ENCODE measurements around the gene MNAT1. TPM values are rescaled to one million over a fixed set of nuclear protein-coding genes. Genes with fewer than 3 reads are reported as not detected.

MNAT1 gene
- total and polyA plus RNA-seq, 2 experiments from 2014 or later, result 34.4 to 60.9 TPM

- Histone ChIP-seq H4K20me1 (ENCODE audit: insufficient read depth, poor library complexity, severe bottlenecking) (no peaks in the 10 kb centered on the region), H3K27me3 (no peaks in the 10 kb centered on the region), H3K79me2 (no peaks in the 10 kb centered on the region), H3K9me2 (replicated peaks; ENCODE audit: insufficient read depth) (no peaks in the 10 kb centered on the region), H3K4me3 (no peak overlapping the region), H3K36me3 (replicated peaks; ENCODE audit: insufficient read depth, low read depth) (no peaks in the 10 kb centered on the region), H3K4me1 (ENCODE audit: insufficient read depth) (peaks cover 5% of the 10 kb centered on the region), H2AFZ (no peak overlapping the region), H3K9me3 (ENCODE audit: low read depth) (no peaks in the 10 kb centered on the region), H3K4me2 (no peak overlapping the region), H3K27ac (no peak overlapping the region)
- no peak for DNase-seq (ENCODE audit: low spot score)
- TF ChIP-seq CTCF (IDR thresholded peaks at IDR 0.05; ENCODE audit: poor library complexity) (no peak), EZH2phosphoT487 (IDR thresholded peaks at IDR 0.05; ENCODE audit: low read depth, severe bottlenecking, unreplicated experiment) (no peak), EZH2 (IDR thresholded peaks at IDR 0.05; ENCODE audit: borderline replicate concordance) (no peak)
Measured at GRCh38 chr14:60867503-60868172, 133.1 kb downstream of the MNAT1 start.

DNA sequence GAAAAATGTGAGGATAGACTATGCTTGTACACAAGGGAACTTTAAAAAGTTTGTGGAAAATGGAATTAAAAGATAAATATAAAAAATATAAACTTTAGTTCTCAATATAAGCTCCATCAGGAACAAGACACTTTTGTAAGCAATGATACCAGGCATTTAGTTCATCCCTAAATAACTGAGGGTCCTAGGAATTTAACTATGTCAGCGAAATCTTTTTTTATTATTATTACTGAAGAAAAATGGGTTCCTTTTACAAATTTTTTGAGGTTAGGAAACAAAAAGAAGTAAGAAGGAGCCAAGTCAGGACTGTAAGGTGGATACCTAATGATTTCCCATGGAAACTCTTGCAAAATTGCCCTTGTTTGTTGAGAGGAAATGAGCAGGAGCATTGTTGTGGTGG lies 143.6 kb downstream of the MNAT1 start:
- Histone ChIP-seq H3K27ac (no peak overlapping the region), H3K36me3 (replicated peaks; ENCODE audit: insufficient read depth, low read depth) (no peaks in the 10 kb centered on the region), H2AFZ (no peak overlapping the region), H3K4me2 (no peak overlapping the region), H3K4me1 (ENCODE audit: insufficient read depth) (no peaks in the 10 kb centered on the region), H3K79me2 (no peaks in the 10 kb centered on the region), H4K20me1 (ENCODE audit: insufficient read depth, poor library complexity, severe bottlenecking) (no peaks in the 10 kb centered on the region), H3K9me2 (replicated peaks; ENCODE audit: insufficient read depth) (no peaks in the 10 kb centered on the region), H3K4me3 (no peak overlapping the region), H3K27me3 (no peaks in the 10 kb centered on the region), H3K9me3 (ENCODE audit: low read depth) (no peaks in the 10 kb centered on the region)
- WGBS (ENCODE audit: low lambda C conversion rate, missing lambda C conversion rate), result 96% methylated on average over 1 of the region's 1 CpG
- DNase-seq (ENCODE audit: low spot score), result no peak
- no peak for TF ChIP-seq CTCF (IDR thresholded peaks at IDR 0.05; ENCODE audit: poor library complexity)
- TF ChIP-seq EZH2phosphoT487 (IDR thresholded peaks at IDR 0.05; ENCODE audit: low read depth, severe bottlenecking, unreplicated experiment), result no peak
- no peak for TF ChIP-seq EZH2 (IDR thresholded peaks at IDR 0.05; ENCODE audit: borderline replicate concordance)

DNA sequence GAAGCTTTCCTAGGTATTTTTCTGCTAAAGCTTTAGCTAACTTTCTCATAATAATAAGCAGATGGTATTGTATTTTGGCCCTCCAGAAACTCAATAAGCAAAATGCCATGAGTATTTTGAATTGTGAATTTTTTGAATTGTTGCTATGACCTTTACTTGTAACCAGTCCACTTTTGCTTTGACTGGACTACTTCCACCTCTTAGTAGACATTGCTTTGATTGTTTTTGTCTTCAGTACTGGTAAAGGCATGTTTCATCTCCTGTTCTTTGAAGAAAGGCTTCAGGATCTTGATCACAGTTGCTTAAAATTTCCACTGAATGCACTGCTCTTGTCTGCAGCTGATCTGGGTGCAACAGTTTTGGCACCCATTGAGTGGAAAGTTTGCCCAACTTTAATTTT lies 144.0 kb downstream of the MNAT1 start:
- Histone ChIP-seq H3K4me3 (no peak overlapping the region), H2AFZ (no peak overlapping the region), H4K20me1 (ENCODE audit: insufficient read depth, poor library complexity, severe bottlenecking) (no peaks in the 10 kb centered on the region), H3K4me2 (no peak overlapping the region), H3K27ac (no peak overlapping the region), H3K4me1 (ENCODE audit: insufficient read depth) (no peaks in the 10 kb centered on the region), H3K27me3 (no peaks in the 10 kb centered on the region), H3K36me3 (replicated peaks; ENCODE audit: insufficient read depth, low read depth) (no peaks in the 10 kb centered on the region), H3K9me3 (ENCODE audit: low read depth) (no peaks in the 10 kb centered on the region), H3K79me2 (no peaks in the 10 kb centered on the region), H3K9me2 (replicated peaks; ENCODE audit: insufficient read depth) (no peaks in the 10 kb centered on the region)
- TF ChIP-seq CTCF (IDR thresholded peaks at IDR 0.05; ENCODE audit: poor library complexity) (no peak), EZH2phosphoT487 (IDR thresholded peaks at IDR 0.05; ENCODE audit: low read depth, severe bottlenecking, unreplicated experiment) (no peak), EZH2 (IDR thresholded peaks at IDR 0.05; ENCODE audit: borderline replicate concordance) (no peak)
- no peak for DNase-seq (ENCODE audit: low spot score)

- no peak overlapping the region for H3K4me2 ChIP-seq
- WGBS (ENCODE audit: low lambda C conversion rate, missing lambda C conversion rate), result 100% methylated on average over 1 of the region's 1 CpG
- H3K27me3 ChIP-seq, result no peaks in the 10 kb centered on the region
- H4K20me1 ChIP-seq (ENCODE audit: insufficient read depth, poor library complexity, severe bottlenecking), result no peaks in the 10 kb centered on the region
- no peak for DNase-seq (ENCODE audit: low spot score)
- H3K9me2 ChIP-seq (replicated peaks; ENCODE audit: insufficient read depth), result no peaks in the 10 kb centered on the region
- H2AFZ ChIP-seq, result no peak overlapping the region
- H3K27ac ChIP-seq, result no peak overlapping the region
- no peak overlapping the region for H3K4me3 ChIP-seq
- H3K79me2 ChIP-seq, result no peaks in the 10 kb centered on the region
- H3K9me3 ChIP-seq (ENCODE audit: low read depth), result no peaks in the 10 kb centered on the region
- no peaks in the 10 kb centered on the region for H3K36me3 ChIP-seq (replicated peaks; ENCODE audit: insufficient read depth, low read depth)
- TF ChIP-seq EZH2 (IDR thresholded peaks at IDR 0.05; ENCODE audit: borderline replicate concordance) (no peak), CTCF (IDR thresholded peaks at IDR 0.05; ENCODE audit: poor library complexity) (no peak), EZH2phosphoT487 (IDR thresholded peaks at IDR 0.05; ENCODE audit: low read depth, severe bottlenecking, unreplicated experiment) (no peak)
- H3K4me1 ChIP-seq (ENCODE audit: insufficient read depth), result no peaks in the 10 kb centered on the region
Measured at GRCh38 chr14:60882219-60882618, 147.7 kb downstream of the MNAT1 start.

Measured in hepatocyte (in vitro differentiated cells).